ENCODE measurements around the gene COL5A1. TPM values are rescaled to one million over a fixed set of nuclear protein-coding genes. Genes with fewer than 3 reads are reported as not detected.

COL5A1 gene
- total RNA-seq, 1 donor = 801 TPM

GRCh38 chr9:134828892-134829291 lies 187.3 kb downstream of the COL5A1 start:
- no peaks in the 10 kb centered on the region for H3K27me3 ChIP-seq (ENCODE audit: insufficient read depth, low read length)
- TF ChIP-seq, protein P1, sequence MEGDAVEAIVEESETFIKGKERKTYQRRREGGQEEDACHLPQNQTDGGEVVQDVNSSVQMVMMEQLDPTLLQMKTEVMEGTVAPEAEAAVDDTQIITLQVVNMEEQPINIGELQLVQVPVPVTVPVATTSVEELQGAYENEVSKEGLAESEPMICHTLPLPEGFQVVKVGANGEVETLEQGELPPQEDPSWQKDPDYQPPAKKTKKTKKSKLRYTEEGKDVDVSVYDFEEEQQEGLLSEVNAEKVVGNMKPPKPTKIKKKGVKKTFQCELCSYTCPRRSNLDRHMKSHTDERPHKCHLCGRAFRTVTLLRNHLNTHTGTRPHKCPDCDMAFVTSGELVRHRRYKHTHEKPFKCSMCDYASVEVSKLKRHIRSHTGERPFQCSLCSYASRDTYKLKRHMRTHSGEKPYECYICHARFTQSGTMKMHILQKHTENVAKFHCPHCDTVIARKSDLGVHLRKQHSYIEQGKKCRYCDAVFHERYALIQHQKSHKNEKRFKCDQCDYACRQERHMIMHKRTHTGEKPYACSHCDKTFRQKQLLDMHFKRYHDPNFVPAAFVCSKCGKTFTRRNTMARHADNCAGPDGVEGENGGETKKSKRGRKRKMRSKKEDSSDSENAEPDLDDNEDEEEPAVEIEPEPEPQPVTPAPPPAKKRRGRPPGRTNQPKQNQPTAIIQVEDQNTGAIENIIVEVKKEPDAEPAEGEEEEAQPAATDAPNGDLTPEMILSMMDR (IDR thresholded peaks at IDR 0.05; ENCODE audit: extremely low read depth, low read depth, low read length) = no peak
- H2AFZ ChIP-seq (ENCODE audit: low read length) = no peak overlapping the region
- H3K36me3 ChIP-seq (ENCODE audit: insufficient read depth, low read length) = peaks cover 97% of the 10 kb centered on the region
- H3K4me3 ChIP-seq (ENCODE audit: insufficient read depth, low read length) = no peak overlapping the region
- H3K4me1 ChIP-seq (ENCODE audit: insufficient read depth, low read length) = no peaks in the 10 kb centered on the region
- H3K4me2 ChIP-seq (ENCODE audit: insufficient read depth, low read length) = no peak overlapping the region
- H3K27ac ChIP-seq (ENCODE audit: low read depth, low read length) = no peak overlapping the region
- DNase-seq (ENCODE audit: insufficient read length, low spot score, missing footprints) = no peak
- no peaks in the 10 kb centered on the region for H3K79me2 ChIP-seq (ENCODE audit: insufficient read depth, low read length)
- H4K20me1 ChIP-seq (ENCODE audit: insufficient read depth, low read length) = peaks cover 49% of the 10 kb centered on the region
- no peaks in the 10 kb centered on the region for H3K9me3 ChIP-seq (ENCODE audit: low read depth, low read length)

DNA sequence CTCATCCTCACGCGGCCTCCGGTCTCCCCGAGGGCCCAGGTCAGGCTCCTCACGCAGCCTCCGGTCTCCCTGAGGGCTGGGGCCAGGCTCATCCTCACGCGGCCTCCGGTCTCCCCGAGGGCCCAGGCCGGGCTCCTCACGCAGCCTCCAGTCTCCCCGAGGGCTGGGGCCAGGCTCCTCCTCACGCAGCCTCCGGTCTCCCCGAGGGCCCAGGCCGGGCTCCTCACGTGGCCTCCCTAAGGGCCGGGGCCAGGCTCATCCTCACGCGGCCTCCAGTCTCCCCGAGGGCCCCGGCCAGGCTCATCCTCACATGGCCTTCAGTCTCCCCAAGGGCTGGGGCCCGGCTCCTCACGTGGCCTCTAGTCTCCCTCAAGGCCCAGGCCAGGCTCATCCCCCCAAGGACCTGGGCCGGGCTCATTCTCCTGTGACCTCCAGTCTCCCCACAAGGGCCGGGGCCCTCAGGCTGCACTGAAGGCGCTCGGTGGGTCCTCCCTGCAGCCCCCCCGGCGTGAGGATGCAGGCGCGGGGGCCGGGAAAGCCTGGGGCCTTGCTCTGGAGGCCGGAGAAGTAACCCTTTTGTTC lies 187.8 kb downstream of the COL5A1 start:
- no peak overlapping the region for H3K27ac ChIP-seq (ENCODE audit: low read depth, low read length)

DNA sequence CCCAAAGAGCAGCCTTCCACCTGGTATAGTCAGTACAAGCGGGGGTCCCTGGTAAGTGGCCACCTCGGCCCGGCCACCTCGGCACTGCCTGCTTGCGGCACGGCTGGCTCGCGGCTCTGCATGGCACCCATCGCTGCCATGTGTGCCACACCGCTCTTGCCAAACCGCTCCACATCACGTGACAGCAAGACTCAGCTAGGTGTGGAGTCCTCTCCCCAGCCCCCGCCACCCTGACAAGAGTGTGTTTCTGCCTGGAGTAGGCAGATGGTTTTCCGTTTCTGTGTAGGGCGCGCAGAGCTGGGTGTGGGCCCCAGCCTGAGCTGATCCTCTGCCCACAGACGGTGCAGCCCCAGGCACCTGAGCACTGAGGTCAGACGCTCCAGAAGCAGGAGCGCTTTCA lies 188.5 kb downstream of the COL5A1 start:
- no peaks in the 10 kb centered on the region for H3K9me3 ChIP-seq (ENCODE audit: low read depth, low read length)
- H3K27me3 ChIP-seq (ENCODE audit: insufficient read depth, low read length) = no peaks in the 10 kb centered on the region
- DNase-seq (ENCODE audit: insufficient read length, low spot score, missing footprints) = no peak
- H3K36me3 ChIP-seq (ENCODE audit: insufficient read depth, low read length) = peaks cover 97% of the 10 kb centered on the region
- TF ChIP-seq, protein P1 (IDR thresholded peaks at IDR 0.05; ENCODE audit: extremely low read depth, low read depth, low read length) = no peak
- no peak overlapping the region for H3K4me3 ChIP-seq (ENCODE audit: insufficient read depth, low read length)
- H4K20me1 ChIP-seq (ENCODE audit: insufficient read depth, low read length) = peaks cover 51% of the 10 kb centered on the region
- no peaks in the 10 kb centered on the region for H3K4me1 ChIP-seq (ENCODE audit: insufficient read depth, low read length)
- no peak overlapping the region for H2AFZ ChIP-seq (ENCODE audit: low read length)
- no peak overlapping the region for H3K27ac ChIP-seq (ENCODE audit: low read depth, low read length)
- no peak overlapping the region for H3K4me2 ChIP-seq (ENCODE audit: insufficient read depth, low read length)
- no peaks in the 10 kb centered on the region for H3K79me2 ChIP-seq (ENCODE audit: insufficient read depth, low read length)

More for the DNA sequence above, 187.8 kb downstream of the COL5A1 start:
- TF ChIP-seq, protein P1 (IDR thresholded peaks at IDR 0.05; ENCODE audit: extremely low read depth, low read depth, low read length) = no peak
- Histone ChIP-seq H3K9me3 (ENCODE audit: low read depth, low read length) (no peaks in the 10 kb centered on the region), H3K4me2 (ENCODE audit: insufficient read depth, low read length) (no peak overlapping the region), H3K4me1 (ENCODE audit: insufficient read depth, low read length) (no peaks in the 10 kb centered on the region), H3K36me3 (ENCODE audit: insufficient read depth, low read length) (peaks cover 97% of the 10 kb centered on the region), H3K4me3 (ENCODE audit: insufficient read depth, low read length) (no peak overlapping the region), H3K79me2 (ENCODE audit: insufficient read depth, low read length) (no peaks in the 10 kb centered on the region), H3K27me3 (ENCODE audit: insufficient read depth, low read length) (no peaks in the 10 kb centered on the region), H4K20me1 (ENCODE audit: insufficient read depth, low read length) (peaks cover 49% of the 10 kb centered on the region), H2AFZ (ENCODE audit: low read length) (no peak overlapping the region)
- DNase-seq (ENCODE audit: insufficient read length, low spot score, missing footprints) = no peak

DNA sequence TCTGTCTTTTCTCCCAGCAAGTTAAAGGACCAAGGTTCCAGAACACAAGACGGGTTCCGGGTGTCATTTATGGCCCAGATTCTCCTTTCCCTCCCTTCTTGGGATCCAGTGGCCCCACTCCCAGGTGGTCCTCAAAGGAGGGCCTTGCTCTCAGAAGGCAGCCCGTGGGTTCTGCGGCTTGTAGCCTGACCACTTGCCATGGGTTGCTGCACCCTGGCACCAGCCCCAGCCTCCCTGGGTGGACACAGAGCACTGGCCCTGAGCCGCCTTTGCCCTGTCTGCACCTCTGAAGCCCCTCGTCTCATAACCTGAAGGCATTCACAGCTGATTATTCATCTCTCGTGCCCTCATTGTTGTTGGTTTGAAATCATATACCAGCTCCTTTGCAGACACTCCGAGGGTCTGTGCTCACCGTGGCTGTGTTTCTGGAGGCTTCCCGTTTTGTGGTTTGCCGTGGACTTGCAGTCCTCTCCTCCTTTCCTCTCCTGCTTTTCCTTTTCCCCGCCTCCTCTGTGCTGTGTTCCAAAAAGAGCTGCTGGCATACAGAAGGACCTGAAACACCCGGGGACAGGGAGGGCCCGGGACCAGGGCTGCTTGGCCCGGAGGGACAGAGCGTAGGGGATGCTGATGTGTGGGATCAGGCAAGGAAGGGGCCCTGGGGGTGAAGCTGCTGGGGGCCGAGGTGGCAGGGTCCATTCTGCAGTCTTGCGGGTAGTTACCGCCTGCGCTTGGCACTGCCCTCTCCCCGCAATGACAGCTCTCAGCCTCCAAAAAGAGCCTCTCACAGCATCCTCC lies 189.5 kb downstream of the COL5A1 start:
- Histone ChIP-seq H3K79me2 (ENCODE audit: insufficient read depth, low read length) (no peaks in the 10 kb centered on the region), H3K27ac (ENCODE audit: low read depth, low read length) (no peak overlapping the region), H3K4me3 (ENCODE audit: insufficient read depth, low read length) (no peak overlapping the region), H3K27me3 (ENCODE audit: insufficient read depth, low read length) (no peaks in the 10 kb centered on the region), H4K20me1 (ENCODE audit: insufficient read depth, low read length) (peaks cover 51% of the 10 kb centered on the region), H3K4me2 (ENCODE audit: insufficient read depth, low read length) (no peak overlapping the region), H3K4me1 (ENCODE audit: insufficient read depth, low read length) (no peaks in the 10 kb centered on the region), H3K36me3 (ENCODE audit: insufficient read depth, low read length) (peaks cover 97% of the 10 kb centered on the region), H3K9me3 (ENCODE audit: low read depth, low read length) (no peaks in the 10 kb centered on the region), H2AFZ (ENCODE audit: low read length) (no peak overlapping the region)
- no peak for DNase-seq (ENCODE audit: insufficient read length, low spot score, missing footprints)
- TF ChIP-seq, protein P1 (IDR thresholded peaks at IDR 0.05; ENCODE audit: extremely low read depth, low read depth, low read length) = no peak

All from osteoblast (primary cell).